Progenitor cell of endocrine pancreas (in vitro differentiated cells): ENCODE measurements around the gene PDZD2. TPM values are rescaled to one million over a fixed set of nuclear protein-coding genes. Genes with fewer than 3 reads are reported as not detected.

Source experiments
- DNase-seq: peaks from one replicate; pipeline ENCODE4 v3.0.0; 2021; ENCODE audit warnings: low spot score; ENCODE audit not compliant: unreplicated experiment
- H3K27ac Mint-ChIP-seq: 2 replicates; pipeline ENCODE4 v1.8.0; 2021; ENCODE audit warnings: mild to moderate bottlenecking, moderate library complexity, mixed read lengths
- H3K27me3 Mint-ChIP-seq: 2 replicates; pipeline ENCODE4 v1.8.0; 2021; ENCODE audit warnings: mixed read lengths
- H3K36me3 Mint-ChIP-seq: 2 replicates; pipeline ENCODE4 v1.8.0; 2022; ENCODE audit warnings: mixed read lengths; ENCODE audit not compliant: insufficient read depth
- H3K4me1 Mint-ChIP-seq: 2 replicates; pipeline ENCODE4 v1.8.0; 2021; ENCODE audit warnings: low read depth, mixed read lengths
- H3K4me3 Mint-ChIP-seq: 2 replicates; pipeline ENCODE4 v1.8.0; 2021; ENCODE audit warnings: low read depth, mild to moderate bottlenecking, moderate library complexity, mixed read lengths
- H3K9me3 Mint-ChIP-seq: 2 replicates; pipeline ENCODE4 v1.8.0; 2021; ENCODE audit warnings: low read depth, mixed read lengths
- CTCF ChIP-seq: fragments of 200-600 bp; sonication (generic); IDR thresholded peaks from one replicate; pipeline ENCODE4 v1.5.0; 2021; ENCODE audit warnings: antibody characterized with exemption, mild to moderate bottlenecking; ENCODE audit not compliant: unreplicated experiment
- total RNA-seq: library from RNA; stranded (reverse); gene quantifications from 2 replicates; pipeline ENCODE4 v1.2.1, GENCODE V29; 2021

The PDZD2 gene
- total RNA-seq, 1 donor from 2014 or later: 3.1 TPM

DNA sequence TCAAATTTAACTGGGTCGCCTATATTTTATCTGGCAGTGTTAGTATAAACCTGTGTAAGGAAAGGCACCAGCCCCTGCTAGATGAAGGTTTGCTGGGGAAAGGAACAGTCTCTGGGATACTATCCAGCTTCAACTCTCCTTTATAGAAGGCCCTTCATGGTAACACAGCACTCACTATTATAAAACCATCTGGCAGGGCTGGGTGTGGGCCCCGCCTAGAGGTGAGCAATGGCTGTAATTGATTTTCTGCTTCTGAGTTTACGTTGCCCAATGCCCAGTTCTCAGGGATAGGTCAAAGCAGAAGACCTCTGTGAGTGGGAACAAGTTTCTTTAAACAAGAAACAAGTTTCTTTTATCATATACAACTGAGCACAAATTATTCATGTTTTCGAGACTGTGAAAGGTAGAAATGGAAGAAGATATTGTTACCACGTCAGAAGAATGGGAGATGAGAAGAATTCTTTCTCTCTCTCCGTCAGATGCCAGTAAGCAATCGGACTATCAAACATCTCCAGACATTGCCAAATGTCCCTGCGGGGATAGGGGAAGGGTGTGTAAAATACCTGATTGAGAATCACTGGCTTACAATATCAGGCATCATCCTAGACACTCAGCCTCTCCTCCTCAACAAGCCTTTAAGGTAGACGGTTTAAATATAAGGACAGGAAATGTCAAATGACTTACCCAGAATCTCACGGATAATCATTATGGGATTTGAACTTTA is 205.9 kb downstream of the PDZD2 start:
- no peaks in the 10 kb centered on the region for H3K9me3 Mint-ChIP-seq
- H3K4me3 Mint-ChIP-seq: no peak overlapping the region
- peaks cover 4% of the 10 kb centered on the region for H3K4me1 Mint-ChIP-seq
- H3K27ac Mint-ChIP-seq: no peak overlapping the region
- H3K36me3 Mint-ChIP-seq: no peaks in the 10 kb centered on the region
- no peak for TF ChIP-seq CTCF
- DNase-seq: no peak
- no peaks in the 10 kb centered on the region for H3K27me3 Mint-ChIP-seq

GRCh38 chr5:31845361-31845760 is 206.4 kb downstream of the PDZD2 start:
- Mint-ChIP-seq H3K27me3 (no peaks in the 10 kb centered on the region), H3K27ac (no peak overlapping the region), H3K9me3 (no peaks in the 10 kb centered on the region), H3K4me1 (peaks cover 4% of the 10 kb centered on the region), H3K4me3 (no peak overlapping the region), H3K36me3 (no peaks in the 10 kb centered on the region)
- DNase-seq: no peak
- TF ChIP-seq CTCF: no peak

- no peak for DNase-seq
- Mint-ChIP-seq H3K36me3 (no peaks in the 10 kb centered on the region), H3K4me3 (no peak overlapping the region), H3K27ac (no peak overlapping the region), H3K9me3 (no peaks in the 10 kb centered on the region), H3K27me3 (no peaks in the 10 kb centered on the region), H3K4me1 (peaks cover 4% of the 10 kb centered on the region)
- TF ChIP-seq CTCF: no peak
These were observed 208.0 kb downstream of the PDZD2 start for GRCh38 chr5:31846934-31847333.

DNA sequence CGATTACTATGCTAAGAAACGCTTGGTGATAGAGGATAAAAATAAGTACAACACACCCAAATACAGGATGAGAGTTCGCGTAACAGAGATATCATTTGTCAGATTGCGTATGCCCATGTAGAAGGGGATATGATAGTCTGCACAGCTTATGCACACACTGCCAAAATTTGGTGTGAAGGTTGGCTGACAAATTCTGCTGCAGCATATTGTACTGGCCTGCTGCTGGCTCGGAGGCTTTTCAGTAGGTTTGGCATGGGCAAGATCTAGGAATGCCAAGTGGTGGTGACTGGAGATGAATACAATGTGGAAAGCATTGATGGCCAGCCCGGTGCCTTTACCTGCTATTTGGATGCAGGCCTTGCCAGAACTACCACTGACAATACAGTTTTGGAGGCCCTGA is 208.4 kb downstream of the PDZD2 start:
- no peak for TF ChIP-seq CTCF
- Mint-ChIP-seq H3K36me3 (no peaks in the 10 kb centered on the region), H3K4me3 (no peak overlapping the region), H3K27ac (no peak overlapping the region), H3K9me3 (no peaks in the 10 kb centered on the region), H3K27me3 (no peaks in the 10 kb centered on the region), H3K4me1 (peaks cover 4% of the 10 kb centered on the region)
- DNase-seq: no peak

GRCh38 chr5:31850981-31851689 is 212.2 kb downstream of the PDZD2 start:
- H3K27ac Mint-ChIP-seq: no peak overlapping the region
- H3K36me3 Mint-ChIP-seq: no peaks in the 10 kb centered on the region
- no peak for TF ChIP-seq CTCF
- H3K27me3 Mint-ChIP-seq: peaks cover 9% of the 10 kb centered on the region
- H3K9me3 Mint-ChIP-seq: no peaks in the 10 kb centered on the region
- DNase-seq: no peak
- H3K4me3 Mint-ChIP-seq: no peak overlapping the region
- peaks cover 18% of the 10 kb centered on the region for H3K4me1 Mint-ChIP-seq
